HG02763 (cell line): ENCODE measurements around the gene GABBR2.

ENCODE experiments used
- ATAC-seq: cut with Tn5 transposase; IDR thresholded peaks from one replicate; pipeline ENCODE4 v1.9.1; 2021; ENCODE audit warnings: mild to moderate bottlenecking, moderate library complexity; ENCODE audit not compliant: unreplicated experiment

GABBR2 gene

DNA sequence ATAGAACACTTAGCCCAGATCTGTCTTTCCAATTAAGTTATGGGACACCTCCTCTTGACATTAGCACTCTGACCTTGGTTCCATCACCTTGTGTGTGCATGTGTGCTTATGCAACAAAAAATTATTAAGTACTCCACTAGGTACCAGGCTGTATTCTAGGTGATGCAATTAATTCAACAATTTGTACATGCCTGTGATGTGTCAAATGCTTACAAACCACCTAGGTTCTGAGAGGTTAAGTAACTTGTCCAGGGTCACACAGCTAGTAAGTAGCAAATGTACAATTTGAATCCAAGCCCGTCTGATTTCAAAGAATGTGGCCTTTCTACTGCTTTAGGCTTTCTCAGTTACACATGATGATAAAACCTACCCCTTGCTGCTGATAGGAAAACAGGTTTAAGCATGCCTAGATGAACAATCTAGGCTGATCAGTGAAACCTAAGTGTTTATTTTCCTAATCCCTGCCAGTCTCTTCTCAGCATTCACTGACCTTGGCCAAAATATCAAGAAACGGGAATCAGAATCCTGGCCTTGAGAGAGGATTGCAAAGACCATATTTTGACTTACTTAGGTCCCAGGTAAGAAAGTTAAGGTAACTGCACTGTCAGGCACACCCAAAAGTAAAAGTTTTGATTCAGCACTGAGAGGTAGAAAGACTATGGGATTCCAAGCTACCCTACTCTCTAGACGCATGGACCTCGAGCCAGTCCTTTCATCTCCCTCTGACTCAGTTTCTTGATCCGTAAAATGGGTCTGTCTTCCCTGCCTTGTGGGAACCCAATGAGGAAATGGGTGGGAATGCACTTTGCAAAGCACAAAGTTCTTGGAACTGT, 454.3 kb downstream of the GABBR2 start:
- ATAC-seq, result no peak

DNA sequence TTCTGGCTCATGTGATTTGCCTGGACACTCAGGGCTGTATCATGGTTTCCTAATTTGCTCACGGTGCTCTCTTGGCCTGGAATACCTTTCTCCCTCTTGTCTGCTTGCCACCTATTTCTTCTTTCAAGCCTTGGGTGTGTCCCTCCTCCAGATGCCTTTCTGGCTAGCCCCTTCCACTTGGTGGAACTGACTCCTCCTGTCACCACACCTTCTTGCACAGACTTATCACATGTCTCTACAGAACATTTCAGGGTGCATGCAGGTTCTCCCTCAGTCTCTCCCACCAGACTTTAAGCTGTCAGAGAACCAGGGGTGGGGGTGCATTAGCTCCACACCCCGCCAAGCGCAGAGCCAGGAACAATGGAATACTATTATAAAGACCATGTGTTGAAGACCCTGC, 455.2 kb downstream of the GABBR2 start:
- ATAC-seq, result no peak

DNA sequence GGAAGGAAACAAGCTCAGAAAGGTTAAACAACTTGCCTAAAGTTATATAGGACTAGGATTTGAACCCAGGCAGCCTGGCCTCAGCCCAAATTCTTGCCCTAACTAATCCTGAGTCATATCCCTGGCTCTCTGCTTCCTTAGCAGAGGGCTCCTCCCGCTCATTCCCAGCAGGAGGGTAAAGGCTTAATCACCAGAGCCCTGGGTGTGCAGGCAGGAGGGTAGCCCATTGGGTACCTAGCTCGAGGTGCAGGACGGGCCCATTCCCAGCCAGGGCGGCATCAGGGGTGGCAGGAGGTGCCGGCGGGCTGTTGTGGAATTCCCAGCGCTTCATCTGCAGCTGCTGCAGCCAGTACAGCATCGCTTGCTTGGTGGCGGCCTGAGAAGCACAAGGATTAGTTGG, 457.2 kb downstream of the GABBR2 start:
- ATAC-seq, result no peak

DNA sequence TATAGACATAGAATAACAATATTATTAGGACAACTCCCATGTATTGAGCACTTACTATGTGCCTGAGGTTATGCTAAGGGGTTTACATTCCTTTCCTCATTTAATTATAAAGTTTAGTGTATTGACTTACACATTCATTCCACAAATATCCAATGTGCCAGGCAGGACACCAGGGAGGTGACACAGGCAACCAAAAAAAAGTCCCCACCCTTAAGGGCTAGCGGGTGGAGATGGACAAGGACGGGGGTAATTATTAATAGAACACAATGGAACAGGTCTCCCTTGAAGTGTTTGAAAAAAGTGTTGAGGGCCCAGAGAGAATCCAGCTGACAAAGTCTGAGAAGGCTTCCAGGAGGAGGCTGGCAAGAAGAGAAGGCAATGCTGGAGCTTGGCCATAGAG, 459.0 kb downstream of the GABBR2 start:
- ATAC-seq, result no peak

DNA sequence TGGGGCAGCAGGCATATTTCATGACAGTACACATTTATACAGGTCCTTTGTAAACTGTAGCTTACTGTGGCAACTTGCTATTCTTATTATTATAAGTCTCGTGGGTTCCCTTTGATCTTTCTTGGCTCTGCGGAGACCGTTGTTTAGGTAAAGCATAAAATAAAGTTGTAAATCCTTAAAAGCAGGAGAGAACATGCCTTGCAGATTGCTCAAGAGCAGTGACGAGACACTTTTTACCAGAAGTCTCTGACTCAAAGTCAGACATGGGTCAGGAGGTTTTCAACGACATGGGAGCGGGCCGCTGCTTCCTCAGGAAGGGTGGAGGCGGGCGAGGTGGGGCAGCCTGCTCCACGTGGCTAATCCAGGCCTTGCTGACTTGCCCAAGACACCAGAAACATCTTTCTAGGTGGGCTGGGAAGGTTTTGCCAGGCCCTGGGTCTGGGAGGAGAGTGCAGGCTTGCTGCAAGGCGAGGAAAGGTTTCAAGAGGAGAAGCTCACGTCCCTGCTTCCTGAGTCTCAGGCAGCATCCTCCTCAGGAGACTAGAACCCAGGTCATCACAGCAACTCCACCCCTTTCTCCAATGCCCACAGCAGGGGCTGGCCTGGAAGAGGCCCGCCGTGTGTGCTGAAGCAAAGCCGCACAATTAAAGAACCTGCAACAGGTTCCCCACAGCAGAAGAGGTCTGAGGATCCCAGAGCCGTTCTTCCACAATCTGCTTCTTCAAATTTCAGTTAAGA, 459.8 kb downstream of the GABBR2 start:
- ATAC-seq, result no peak

DNA sequence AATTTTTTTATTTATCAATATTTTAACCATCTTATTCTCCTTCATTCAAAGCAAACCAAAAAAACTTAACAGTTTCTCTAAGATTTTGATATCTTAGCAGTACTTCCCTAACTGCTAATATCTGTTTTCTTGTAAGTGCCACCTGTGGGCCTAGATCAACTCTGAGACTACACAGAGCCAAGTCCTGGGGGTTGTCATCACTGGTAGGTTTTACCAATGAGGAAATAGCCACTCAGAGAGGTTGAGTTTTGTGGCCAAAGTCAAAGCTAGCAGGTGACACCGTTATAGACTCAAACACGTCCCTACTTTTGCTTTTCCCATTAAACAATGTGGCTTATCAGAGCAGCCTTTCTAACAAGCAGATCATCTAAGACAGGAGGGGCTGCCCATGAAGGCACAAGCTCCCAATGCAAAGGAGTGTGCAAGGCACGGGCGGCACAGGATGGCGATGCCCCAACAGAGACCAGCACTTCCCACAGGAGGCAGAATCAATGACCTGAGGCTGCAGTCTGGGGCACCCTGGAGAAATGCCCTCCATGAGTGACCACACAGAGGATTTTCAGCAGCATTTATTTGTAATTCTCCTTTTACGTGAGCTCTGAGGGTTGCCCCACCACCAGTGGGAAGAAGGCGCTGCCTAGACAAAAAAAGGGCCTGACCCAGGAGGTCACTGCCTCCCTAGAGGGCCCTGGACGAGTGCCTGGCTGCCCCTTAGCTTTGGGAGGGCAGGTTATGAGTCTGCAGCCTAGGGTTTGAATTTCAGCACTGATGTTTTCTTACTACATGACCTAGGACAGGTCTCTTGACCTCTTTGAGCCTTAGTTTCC, 460.7 kb downstream of the GABBR2 start:
- no peak for ATAC-seq

DNA sequence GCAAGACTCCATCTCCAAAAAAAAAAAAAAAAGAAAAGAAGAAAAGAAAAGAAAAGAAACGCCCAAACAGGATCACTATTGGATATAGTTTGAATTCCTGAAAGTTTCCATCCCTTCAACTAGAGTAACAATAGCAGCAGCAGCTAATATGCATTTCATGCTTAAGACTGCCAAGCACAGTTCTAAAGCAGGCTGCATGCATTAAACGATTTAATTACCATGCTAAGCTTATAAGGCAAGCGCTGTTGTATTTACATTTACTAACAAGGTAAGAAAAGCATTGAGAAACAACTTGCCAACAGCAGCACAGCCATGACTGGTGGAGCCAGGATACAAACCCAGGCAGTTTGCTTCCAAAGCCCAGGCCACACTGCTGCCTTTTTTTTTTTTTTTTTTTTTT, 466.3 kb downstream of the GABBR2 start:
- ATAC-seq, result no peak

DNA sequence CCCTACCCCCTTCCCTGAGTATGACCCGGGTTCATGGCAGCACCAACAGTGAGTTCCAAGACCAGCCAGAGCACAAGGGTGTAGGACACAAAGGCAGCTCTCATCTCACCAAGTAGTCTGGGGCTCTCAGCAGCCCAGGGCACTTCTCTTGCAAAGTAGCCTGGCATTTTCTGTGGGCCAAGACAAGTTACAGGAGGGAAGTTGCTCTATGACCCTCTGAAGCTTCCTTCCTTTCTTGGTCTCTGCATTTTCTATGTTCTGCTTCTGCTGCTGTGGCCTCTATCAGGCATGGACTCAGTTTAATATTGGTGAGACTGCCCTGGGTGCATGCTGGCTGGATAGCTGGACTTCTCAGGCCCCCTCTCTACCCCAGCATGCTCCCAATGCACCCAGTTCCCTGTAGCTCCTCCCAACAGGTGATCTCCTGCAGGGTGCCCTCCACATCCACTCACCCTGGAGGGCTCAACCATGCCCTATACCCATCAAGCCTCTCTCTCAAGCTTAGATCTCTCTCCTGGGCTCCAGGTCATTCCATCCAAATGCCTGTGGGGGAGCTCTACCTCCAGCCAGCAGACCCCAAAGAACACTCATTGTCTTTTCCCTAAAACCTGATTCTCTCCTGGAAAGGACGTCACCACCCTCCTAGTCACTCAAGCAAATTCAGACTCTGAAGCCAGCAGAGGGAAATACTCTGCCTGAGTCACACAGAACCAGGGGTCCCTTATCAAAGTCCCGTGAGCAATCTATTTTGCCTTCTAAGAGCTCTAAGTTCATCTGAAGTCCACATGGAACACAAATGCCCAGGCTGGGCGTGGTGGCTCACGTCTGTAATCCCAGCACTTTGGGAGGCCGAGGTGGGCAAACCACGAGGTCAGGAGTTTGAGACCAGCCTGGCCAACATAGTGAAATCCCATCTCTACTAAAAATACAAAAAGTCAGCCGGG, 467.1 kb downstream of the GABBR2 start:
- ATAC-seq, result no peak

DNA sequence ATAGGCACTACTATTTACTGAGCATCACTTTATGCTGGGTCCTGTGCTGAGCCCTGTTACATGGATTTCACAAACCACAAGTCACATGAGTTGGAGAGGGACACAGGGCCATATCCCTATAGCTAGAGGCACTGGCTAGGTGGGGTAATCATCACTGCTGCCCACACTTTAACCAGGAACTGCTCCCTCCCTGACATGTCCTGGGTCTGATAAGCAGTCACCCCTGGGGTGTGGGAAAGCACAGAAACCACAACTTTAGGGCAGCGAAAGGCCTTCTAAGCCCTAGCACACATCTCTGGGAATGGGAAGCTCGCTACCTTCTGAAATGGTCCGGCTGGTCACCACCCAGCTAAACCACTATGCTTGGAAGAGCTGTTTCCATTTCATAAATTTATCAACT, 468.3 kb downstream of the GABBR2 start:
- no peak for ATAC-seq
